ENCODE measurements around the gene HRNR.
A peak's percentile ranks its signal among the peaks of the same experiment; 100 is the strongest.

DNA sequence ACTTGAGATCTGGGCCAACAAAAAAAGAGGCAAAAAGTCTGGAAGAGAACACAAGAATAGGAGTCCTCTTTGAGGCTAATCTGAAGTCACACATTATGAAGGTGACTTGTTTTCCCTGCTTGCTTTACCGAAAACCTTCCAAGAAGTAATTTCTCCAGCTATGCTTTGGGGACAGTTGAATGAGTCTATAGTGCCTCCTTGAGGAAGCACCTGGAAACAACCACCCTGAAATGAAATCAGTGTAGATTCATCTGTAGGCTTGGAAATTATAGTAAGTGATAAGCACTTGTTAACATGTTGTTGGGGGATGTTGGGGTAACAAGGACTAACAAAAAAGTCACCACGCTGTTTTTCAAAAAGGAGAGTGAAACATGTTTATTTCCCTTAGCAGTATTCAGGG, 41.6 kb downstream of the HRNR start:
- peak in 1 of 7 experiments; percentile 20 for TF ChIP-seq CTCF (IDR thresholded peaks at IDR 0.05)
- TF ChIP-seq EP300 (IDR thresholded peaks at IDR 0.05): no peak
- TF ChIP-seq POLR2A (IDR thresholded peaks at IDR 0.05): no peak
- no peak for TF ChIP-seq POLR2AphosphoS5 (IDR thresholded peaks at IDR 0.05)
